RWPE2 (cell line): Measurements from ENCODE around the gene CLTRN.

Experiments used
- ATAC-seq: fragments of 200-7000 bp; cut with Tn5 transposase; 3 replicates; pipeline ENCODE4 v1.9.1; 2021; ENCODE audit warnings: low read depth
- DNase-seq: peaks from one replicate; pipeline ENCODE4 v3.0.0-alpha.2; 2020; ENCODE audit warnings: low spot score
- H3K27ac ChIP-seq: fragments of 450-650 bp; 2 replicates; pipeline ENCODE4 v1.5.1; 2017; ENCODE audit warnings: mild to moderate bottlenecking; ENCODE audit not compliant: poor library complexity, severe bottlenecking
- H3K27me3 ChIP-seq: fragments of 250-450 bp; sonication (Bioruptor Pico); 2 replicates; pipeline ENCODE4 v1.5.1; 2021; ENCODE audit warnings: mild to moderate bottlenecking, moderate library complexity; ENCODE audit not compliant: insufficient read depth, poor library complexity, severe bottlenecking
- H3K36me3 ChIP-seq: fragments of 250-450 bp; sonication (Bioruptor Pico); 2 replicates; pipeline ENCODE4 v1.5.1; 2020; ENCODE audit warnings: low read depth, mild to moderate bottlenecking, moderate library complexity
- H3K4me1 ChIP-seq: fragments of 250-450 bp; sonication (Bioruptor Pico); 2 replicates; pipeline ENCODE4 v1.5.1; 2021; ENCODE audit warnings: mild to moderate bottlenecking, moderate library complexity; ENCODE audit not compliant: insufficient read depth, poor library complexity, severe bottlenecking
- H3K4me3 ChIP-seq: fragments of 250-450 bp; sonication (Bioruptor Pico); 2 replicates; pipeline ENCODE4 v1.5.1; 2021; ENCODE audit warnings: mild to moderate bottlenecking, moderate library complexity; ENCODE audit not compliant: severe bottlenecking
- H3K9me3 ChIP-seq: fragments of 250-450 bp; sonication (Bioruptor Pico); 2 replicates; pipeline ENCODE4 v1.5.1; 2021; ENCODE audit warnings: mild to moderate bottlenecking, moderate library complexity; ENCODE audit not compliant: severe bottlenecking
- CTCF ChIP-seq: fragments of 450-650 bp; IDR thresholded peaks from one replicate; pipeline ENCODE4 v1.5.1; 2017; ENCODE audit warnings: mild to moderate bottlenecking, moderate library complexity; ENCODE audit not compliant: poor library complexity, severe bottlenecking

CLTRN gene

GRCh38 chrX:15679246-15679645 lies 14.6 kb upstream of the CLTRN start:
- Histone ChIP-seq H3K27ac (no peak overlapping the region), H3K36me3 (peaks cover 2% of the 10 kb centered on the region; the same call in 1 of the 2 replicates), H3K4me3 (no peak overlapping the region), H3K9me3 (no peaks in the 10 kb centered on the region), H3K27me3 (no peaks in the 10 kb centered on the region), H3K4me1 (no peaks in the 10 kb centered on the region)
- DNase-seq (no peak), ATAC-seq (no peak)
- TF ChIP-seq CTCF, result no peak

DNA sequence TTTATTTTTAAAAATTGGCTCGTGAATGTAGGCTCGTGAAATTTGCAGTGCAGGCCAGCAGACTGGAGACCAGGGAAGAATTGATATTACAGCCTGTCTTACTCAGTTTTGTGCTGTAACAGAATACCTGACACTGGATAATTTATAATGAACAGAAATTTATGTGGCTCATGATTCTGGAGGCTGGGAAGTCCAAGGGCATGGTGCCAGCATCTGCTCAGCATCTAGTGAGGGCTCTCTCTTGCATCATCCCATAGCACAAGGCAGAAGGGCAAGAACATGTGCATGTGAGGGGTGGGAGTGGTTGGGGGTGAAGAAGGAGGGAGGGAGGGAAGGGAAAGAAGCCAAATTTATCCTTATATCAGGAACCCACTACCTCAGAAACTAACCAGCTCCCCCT lies 13.7 kb upstream of the CLTRN start:
- H3K27ac ChIP-seq, result no peak overlapping the region
- no peak for ATAC-seq
- H3K4me1 ChIP-seq, result no peaks in the 10 kb centered on the region
- peaks cover 2% of the 10 kb centered on the region; the same call in 1 of the 2 replicates for H3K36me3 ChIP-seq
- no peaks in the 10 kb centered on the region for H3K27me3 ChIP-seq
- no peak for DNase-seq
- no peak overlapping the region for H3K4me3 ChIP-seq
- no peaks in the 10 kb centered on the region for H3K9me3 ChIP-seq
- no peak for TF ChIP-seq CTCF

DNA sequence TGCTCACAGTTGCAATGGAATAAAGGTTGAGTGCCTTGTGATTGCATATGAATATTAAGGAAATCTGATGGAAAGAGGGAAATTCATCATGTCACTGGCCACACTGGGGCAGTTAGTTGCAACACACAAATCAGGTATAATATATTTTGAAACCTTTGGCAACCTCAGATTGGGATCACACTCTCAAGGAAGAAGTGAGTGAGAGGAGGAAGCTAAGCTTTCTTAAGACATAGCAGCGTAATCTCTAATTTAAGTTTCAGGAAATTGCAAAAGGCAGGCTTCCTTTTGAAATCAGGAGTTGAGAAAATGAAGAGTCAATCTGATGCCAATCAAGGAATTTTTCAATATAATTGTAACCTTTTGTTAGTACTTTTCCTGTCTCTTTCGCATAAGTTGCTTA lies 12.3 kb upstream of the CLTRN start:
- Histone ChIP-seq H3K9me3 (no peaks in the 10 kb centered on the region), H3K4me3 (peak overlapping the region; percentile 78), H3K27ac (peak overlapping the region; percentile 79), H3K4me1 (no peaks in the 10 kb centered on the region), H3K36me3 (peaks cover 2% of the 10 kb centered on the region; the same call in 1 of the 2 replicates), H3K27me3 (no peaks in the 10 kb centered on the region)
- TF ChIP-seq CTCF, result no peak
- ATAC-seq (no peak), DNase-seq (no peak)

DNA sequence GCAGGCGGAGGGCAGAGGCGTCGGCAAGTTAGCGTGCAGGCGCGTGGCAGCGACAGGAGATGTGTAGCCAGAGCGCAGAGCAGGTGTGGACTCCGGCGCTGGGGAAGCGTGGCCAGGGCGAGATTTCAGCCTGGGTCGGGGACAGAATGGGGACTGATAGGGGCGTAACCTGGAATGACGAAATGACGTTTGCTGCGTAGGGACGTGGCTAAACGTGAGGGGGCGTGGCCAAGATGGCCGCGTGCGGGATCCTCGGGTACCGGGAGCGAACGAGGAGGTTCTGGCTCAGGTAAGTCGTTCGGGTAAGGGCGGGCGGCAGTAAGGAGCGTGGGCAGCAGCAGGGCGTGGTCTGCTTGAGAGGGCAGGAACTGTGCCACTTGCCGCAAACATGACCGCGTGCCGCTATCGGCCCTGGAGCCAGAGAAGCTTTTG lies 10.9 kb upstream of the CLTRN start:
- no peaks in the 10 kb centered on the region for H3K4me1 ChIP-seq
- peaks cover 2% of the 10 kb centered on the region; the same call in 1 of the 2 replicates for H3K36me3 ChIP-seq
- H3K27me3 ChIP-seq, result no peaks in the 10 kb centered on the region
- TF ChIP-seq CTCF, result no peak
- peak; percentile 77 for DNase-seq
- H3K27ac ChIP-seq, result peak overlapping the region; percentile 79
- H3K9me3 ChIP-seq, result no peaks in the 10 kb centered on the region
- ATAC-seq, result peak; percentile 56
- peak overlapping the region; percentile 78 for H3K4me3 ChIP-seq

DNA sequence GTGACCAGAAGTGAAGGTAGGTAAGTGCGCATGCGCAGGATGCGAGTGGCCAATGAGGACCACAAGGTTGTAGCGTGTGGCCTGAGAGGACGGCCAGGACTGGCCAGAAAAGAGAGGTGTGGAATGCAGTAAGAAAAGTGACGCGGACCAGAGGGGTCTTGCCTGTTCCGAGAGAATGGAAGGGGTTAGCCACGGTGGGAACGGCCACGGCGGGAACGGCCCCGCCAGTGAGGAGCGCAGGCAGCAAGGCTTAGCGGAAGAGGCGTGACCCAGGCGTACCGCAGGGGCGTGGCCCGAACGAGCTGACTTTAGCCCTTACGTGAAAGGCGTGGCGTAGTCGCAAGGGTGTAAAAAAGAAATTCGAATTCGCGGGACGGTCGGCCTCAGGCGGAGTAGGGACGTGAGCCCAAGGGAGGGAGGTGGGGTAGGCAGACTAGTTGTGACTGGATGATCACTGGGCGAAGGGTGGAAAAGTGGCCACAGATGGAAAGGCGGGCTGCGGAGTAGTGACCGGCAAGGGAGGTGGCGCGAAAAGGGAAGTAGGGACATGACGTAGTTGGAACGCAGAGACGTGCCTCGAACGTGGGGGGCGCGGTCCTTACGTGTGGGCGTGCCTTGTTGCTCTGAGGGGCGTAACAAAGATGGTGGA lies 10.4 kb upstream of the CLTRN start:
- Histone ChIP-seq H3K36me3 (peaks cover 2% of the 10 kb centered on the region; the same call in 1 of the 2 replicates), H3K4me3 (peak overlapping the region; percentile 78), H3K4me1 (no peaks in the 10 kb centered on the region), H3K9me3 (no peaks in the 10 kb centered on the region), H3K27me3 (no peaks in the 10 kb centered on the region), H3K27ac (peak overlapping the region; percentile 79)
- peak; percentile 80 for ATAC-seq
- TF ChIP-seq CTCF, result no peak
- DNase-seq, result peak; percentile 87
